ENCODE measurements around the gene KLK6. TPM values are rescaled to one million over a fixed set of nuclear protein-coding genes. Genes with fewer than 3 reads are reported as not detected.

Gene KLK6
- total RNA-seq, 1 experiment from 2014 or later, result 1.5 TPM

GRCh38 chr19:50980208-50980607 lies 10.8 kb upstream of the KLK6 start:
- Histone ChIP-seq H3K4me3 (ENCODE audit: low read depth, low read length) (no peak overlapping the region), H3K4me1 (peaks cover 14% of the 10 kb centered on the region; the same call in 1 of the 2 replicates), H3K9me3 (no peaks in the 10 kb centered on the region), H3K36me3 (ENCODE audit: control insufficient read depth, insufficient read depth, low read length) (no peaks in the 10 kb centered on the region), H3K27me3 (replicated peaks; ENCODE audit: control insufficient read depth, insufficient read depth, low read length) (no peaks in the 10 kb centered on the region)
- ChIA-PET POLR2A (no interaction called here), CTCF (no interaction called here)
- Mint-ChIP-seq H3K27ac (ENCODE audit: unreplicated experiment) (no peak overlapping the region), H3K4me3 (ENCODE audit: unreplicated experiment) (no peak overlapping the region), H3K4me1 (ENCODE audit: low read depth, unreplicated experiment) (peaks cover 7% of the 10 kb centered on the region), H3K9me3 (ENCODE audit: unreplicated experiment) (no peaks in the 10 kb centered on the region), H3K36me3 (ENCODE audit: insufficient read depth, unreplicated experiment) (no peaks in the 10 kb centered on the region), H3K27me3 (ENCODE audit: insufficient read depth, unreplicated experiment) (peaks cover 9% of the 10 kb centered on the region)
- TF ChIP-seq CTCF (IDR thresholded peaks at IDR 0.05; ENCODE audit: insufficient read depth in 1 of 2, low read depth in 1 of 2, low read length in 1 of 2, severe bottlenecking in 1 of 2, unreplicated experiment in 1 of 2), result no peak
- intact Hi-C loops (cut with micrococcal nuclease; ENCODE audit: unreplicated experiment), result no loop called here
- no TSS peak for BruUV-seq (replicated peaks)
- no peak for DNase-seq

- Histone ChIP-seq H3K4me1 (peaks cover 14% of the 10 kb centered on the region; the same call in 1 of the 2 replicates), H3K36me3 (ENCODE audit: control insufficient read depth, insufficient read depth, low read length) (no peaks in the 10 kb centered on the region), H3K4me3 (ENCODE audit: low read depth, low read length) (no peak overlapping the region), H3K27me3 (replicated peaks; ENCODE audit: control insufficient read depth, insufficient read depth, low read length) (no peaks in the 10 kb centered on the region), H3K9me3 (no peaks in the 10 kb centered on the region)
- no TSS peak for BruUV-seq (replicated peaks)
- Mint-ChIP-seq H3K27ac (ENCODE audit: unreplicated experiment) (no peak overlapping the region), H3K27me3 (ENCODE audit: insufficient read depth, unreplicated experiment) (peaks cover 9% of the 10 kb centered on the region), H3K36me3 (ENCODE audit: insufficient read depth, unreplicated experiment) (no peaks in the 10 kb centered on the region), H3K4me3 (ENCODE audit: unreplicated experiment) (no peak overlapping the region), H3K9me3 (ENCODE audit: unreplicated experiment) (no peaks in the 10 kb centered on the region), H3K4me1 (ENCODE audit: low read depth, unreplicated experiment) (peaks cover 7% of the 10 kb centered on the region)
- no peak for TF ChIP-seq CTCF (IDR thresholded peaks at IDR 0.05; ENCODE audit: insufficient read depth in 1 of 2, low read depth in 1 of 2, low read length in 1 of 2, severe bottlenecking in 1 of 2, unreplicated experiment in 1 of 2)
- ChIA-PET CTCF (no interaction called here), POLR2A (no interaction called here)
- intact Hi-C loops (cut with micrococcal nuclease; ENCODE audit: unreplicated experiment), result no loop called here
- DNase-seq, result no peak
These were observed 10.4 kb upstream of the KLK6 start for GRCh38 chr19:50979758-50980157.

- no peak for DNase-seq
- intact Hi-C loops (cut with micrococcal nuclease; ENCODE audit: unreplicated experiment), result no loop called here
- no peak for TF ChIP-seq CTCF (IDR thresholded peaks at IDR 0.05; ENCODE audit: insufficient read depth in 1 of 2, low read depth in 1 of 2, low read length in 1 of 2, severe bottlenecking in 1 of 2, unreplicated experiment in 1 of 2)
- H3K9me3 Mint-ChIP-seq (ENCODE audit: unreplicated experiment), result no peaks in the 10 kb centered on the region
- peaks cover 14% of the 10 kb centered on the region; the same call in 1 of the 2 replicates for H3K4me1 ChIP-seq
- H3K27ac Mint-ChIP-seq (ENCODE audit: unreplicated experiment), result peak overlapping the region; percentile 14
- H3K36me3 Mint-ChIP-seq (ENCODE audit: insufficient read depth, unreplicated experiment), result no peaks in the 10 kb centered on the region
- POLR2A ChIA-PET, result no interaction called here
- H3K27me3 ChIP-seq (replicated peaks; ENCODE audit: control insufficient read depth, insufficient read depth, low read length), result no peaks in the 10 kb centered on the region
- no peaks in the 10 kb centered on the region for H3K9me3 ChIP-seq
- peaks cover 9% of the 10 kb centered on the region for H3K27me3 Mint-ChIP-seq (ENCODE audit: insufficient read depth, unreplicated experiment)
- H3K4me3 Mint-ChIP-seq (ENCODE audit: unreplicated experiment), result no peak overlapping the region
- H3K4me3 ChIP-seq (ENCODE audit: low read depth, low read length), result no peak overlapping the region
- BruUV-seq (replicated peaks), result no TSS peak
- CTCF ChIA-PET, result no interaction called here
- H3K4me1 Mint-ChIP-seq (ENCODE audit: low read depth, unreplicated experiment), result peaks cover 7% of the 10 kb centered on the region
- no peaks in the 10 kb centered on the region for H3K36me3 ChIP-seq (ENCODE audit: control insufficient read depth, insufficient read depth, low read length)
These were observed 9.5 kb upstream of the KLK6 start for GRCh38 chr19:50978772-50979390.

Data from Caco-2 (cell line).